GM21576 (cell line): ENCODE data around the gene CAPN5.

Experiments
- ATAC-seq: cut with Tn5 transposase; IDR thresholded peaks from one replicate; pipeline ENCODE4 v1.9.1; 2021; ENCODE audit warnings: mild to moderate bottlenecking, moderate library complexity; ENCODE audit not compliant: unreplicated experiment

Gene CAPN5

GRCh38 chr11:77113382-77114088 lies 46.8 kb downstream of the CAPN5 start:
- no peak for ATAC-seq

DNA sequence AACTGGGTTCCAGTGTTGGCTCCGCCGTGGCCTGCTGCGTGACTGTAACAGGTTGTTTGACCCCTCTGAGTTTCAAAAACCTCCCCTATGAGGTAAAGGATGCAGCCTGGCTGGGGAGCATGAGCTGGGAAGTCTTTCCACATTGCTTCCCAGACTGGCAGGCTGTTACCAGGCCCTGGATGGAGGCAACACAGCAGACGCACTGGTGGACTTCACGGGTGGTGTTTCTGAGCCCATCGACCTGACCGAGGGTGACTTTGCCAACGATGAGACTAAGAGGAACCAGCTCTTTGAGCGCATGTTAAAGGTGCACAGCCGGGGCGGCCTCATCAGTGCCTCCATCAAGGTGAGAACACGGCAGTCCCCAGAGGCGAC lies 47.3 kb downstream of the CAPN5 start:
- ATAC-seq = no peak

GRCh38 chr11:77115181-77115611 lies 48.4 kb downstream of the CAPN5 start:
- no peak for ATAC-seq

GRCh38 chr11:77115956-77116355 lies 49.2 kb downstream of the CAPN5 start:
- no peak for ATAC-seq

- ATAC-seq = no peak
Observed at GRCh38 chr11:77117492-77117891, 50.7 kb downstream of the CAPN5 start.

DNA sequence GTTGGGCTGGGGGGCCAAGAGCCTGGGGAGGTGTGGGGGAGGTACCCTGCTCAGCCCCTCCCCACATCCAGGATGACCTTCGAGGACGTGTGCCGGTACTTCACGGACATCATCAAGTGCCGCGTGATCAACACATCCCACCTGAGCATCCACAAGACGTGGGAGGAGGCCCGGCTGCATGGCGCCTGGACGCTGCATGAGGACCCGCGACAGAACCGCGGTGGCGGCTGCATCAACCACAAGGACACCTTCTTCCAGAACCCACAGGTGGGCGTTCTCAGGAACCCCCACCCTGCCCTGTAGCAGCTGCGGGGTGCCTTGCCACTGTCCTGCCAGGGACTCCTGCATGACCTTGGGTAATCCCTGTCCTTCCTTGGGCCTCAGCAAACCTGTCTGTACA lies 51.3 kb downstream of the CAPN5 start:
- ATAC-seq = no peak

DNA sequence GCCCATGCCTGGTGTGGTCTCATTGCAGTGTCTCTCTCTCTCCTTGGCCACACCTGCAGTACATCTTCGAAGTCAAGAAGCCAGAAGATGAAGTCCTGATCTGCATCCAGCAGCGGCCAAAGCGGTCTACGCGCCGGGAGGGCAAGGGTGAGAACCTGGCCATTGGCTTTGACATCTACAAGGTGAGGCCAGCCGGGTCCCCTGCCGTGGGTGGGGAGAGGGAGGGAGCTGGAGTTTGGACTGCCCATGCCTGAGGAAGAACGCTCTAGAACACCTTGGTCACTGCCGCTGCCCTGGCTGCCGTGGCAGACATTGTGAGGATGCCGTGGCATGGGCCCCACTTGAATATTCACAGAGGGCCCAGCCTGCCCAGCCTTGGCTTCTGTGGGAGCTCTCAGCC lies 52.2 kb downstream of the CAPN5 start:
- no peak for ATAC-seq

GRCh38 chr11:77119531-77119936 lies 52.8 kb downstream of the CAPN5 start:
- no peak for ATAC-seq

DNA sequence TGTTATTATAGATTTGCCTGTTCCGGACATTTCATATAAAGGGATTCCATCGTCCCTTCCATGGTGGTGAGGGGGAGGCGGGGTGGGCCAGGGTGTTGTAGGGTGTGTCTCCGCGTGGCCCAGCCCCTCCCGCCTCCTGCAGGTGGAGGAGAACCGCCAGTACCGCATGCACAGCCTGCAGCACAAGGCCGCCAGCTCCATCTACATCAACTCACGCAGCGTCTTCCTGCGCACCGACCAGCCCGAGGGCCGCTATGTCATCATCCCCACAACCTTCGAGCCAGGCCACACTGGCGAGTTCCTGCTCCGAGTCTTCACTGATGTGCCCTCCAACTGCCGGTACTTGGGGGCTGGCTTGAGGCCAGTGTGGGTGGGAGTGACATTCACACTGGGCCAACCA lies 53.8 kb downstream of the CAPN5 start:
- no peak for ATAC-seq

DNA sequence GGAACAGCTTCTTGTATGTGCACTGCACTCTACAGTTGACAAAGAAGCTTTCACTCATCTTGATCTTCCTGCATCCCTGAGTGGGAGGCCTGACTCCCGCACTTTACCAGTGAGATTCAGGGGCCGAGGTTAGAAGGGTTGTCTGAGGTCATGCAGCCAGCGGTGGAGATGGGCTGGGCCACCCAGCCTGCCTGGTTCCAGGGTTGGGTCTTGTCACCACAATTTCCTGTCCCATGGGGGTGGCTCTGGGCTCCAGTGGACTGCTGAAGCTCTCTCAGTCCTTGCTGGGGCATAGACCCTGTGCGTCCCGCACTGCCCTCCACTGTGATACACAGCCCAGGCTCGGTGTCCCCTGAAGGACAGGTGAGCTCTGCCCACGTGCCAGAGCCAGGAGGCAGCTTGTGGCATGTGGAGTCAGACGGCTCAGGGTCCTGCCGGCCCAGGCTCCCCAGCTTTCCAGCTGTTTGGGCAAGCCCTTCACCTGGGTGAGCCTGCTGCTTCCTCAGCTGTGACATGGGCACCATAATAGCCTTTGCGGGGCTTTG lies 54.4 kb downstream of the CAPN5 start:
- no peak for ATAC-seq

DNA sequence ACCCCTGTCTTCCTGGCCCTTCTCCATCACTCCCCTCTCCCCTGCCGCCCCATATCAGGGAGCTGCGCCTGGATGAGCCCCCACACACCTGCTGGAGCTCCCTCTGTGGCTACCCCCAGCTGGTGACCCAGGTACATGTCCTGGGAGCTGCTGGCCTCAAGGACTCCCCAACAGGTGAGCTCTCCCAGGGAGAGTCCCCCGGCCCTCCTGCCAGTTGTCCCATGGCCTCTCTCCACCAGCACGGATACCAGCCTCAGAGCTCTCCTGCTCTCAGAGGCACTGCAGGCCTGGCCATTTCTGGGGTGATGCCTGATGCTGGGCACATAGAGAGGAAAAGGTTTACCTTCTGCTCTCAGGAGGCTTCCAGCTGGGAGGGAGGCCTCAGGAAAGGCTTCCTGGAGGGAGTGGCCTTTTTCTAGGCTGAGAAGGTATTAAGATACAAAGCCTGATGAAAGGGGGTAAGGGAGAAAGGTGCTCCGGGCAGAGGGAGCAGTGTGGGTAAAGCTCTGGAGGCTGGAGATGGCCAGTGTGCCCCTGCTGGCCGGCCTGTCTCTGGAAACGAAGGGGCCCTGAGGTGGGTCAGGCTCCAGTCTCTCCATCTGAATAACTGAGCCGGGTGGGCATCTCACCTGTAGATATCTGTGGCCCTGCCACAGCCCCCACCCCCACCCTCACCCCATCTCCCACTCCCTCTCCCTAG lies 55.3 kb downstream of the CAPN5 start:
- no peak for ATAC-seq

- no peak for ATAC-seq
Observed at GRCh38 chr11:77122576-77123212, 55.9 kb downstream of the CAPN5 start.

- no peak for ATAC-seq
Observed at GRCh38 chr11:77123591-77123990, 56.8 kb downstream of the CAPN5 start.

DNA sequence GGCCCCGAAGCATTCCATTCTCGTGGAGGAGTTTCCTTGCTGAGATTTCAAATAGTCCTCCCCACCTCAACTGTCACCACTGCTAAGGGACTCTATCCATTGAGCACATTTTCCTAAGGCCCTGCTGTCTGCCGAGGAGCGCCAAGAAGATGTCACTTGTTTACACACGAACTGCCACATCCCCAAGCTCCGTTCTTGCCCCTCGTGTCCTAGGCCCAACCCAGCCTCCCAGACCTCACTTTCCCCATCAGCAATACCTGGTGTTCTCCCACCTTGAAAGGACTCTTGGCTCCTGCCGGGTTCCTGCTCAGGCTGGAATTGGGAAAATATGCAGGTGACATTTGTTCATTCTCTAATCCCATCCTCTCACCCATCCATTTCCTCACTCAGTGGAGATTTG lies 57.3 kb downstream of the CAPN5 start:
- ATAC-seq = no peak

DNA sequence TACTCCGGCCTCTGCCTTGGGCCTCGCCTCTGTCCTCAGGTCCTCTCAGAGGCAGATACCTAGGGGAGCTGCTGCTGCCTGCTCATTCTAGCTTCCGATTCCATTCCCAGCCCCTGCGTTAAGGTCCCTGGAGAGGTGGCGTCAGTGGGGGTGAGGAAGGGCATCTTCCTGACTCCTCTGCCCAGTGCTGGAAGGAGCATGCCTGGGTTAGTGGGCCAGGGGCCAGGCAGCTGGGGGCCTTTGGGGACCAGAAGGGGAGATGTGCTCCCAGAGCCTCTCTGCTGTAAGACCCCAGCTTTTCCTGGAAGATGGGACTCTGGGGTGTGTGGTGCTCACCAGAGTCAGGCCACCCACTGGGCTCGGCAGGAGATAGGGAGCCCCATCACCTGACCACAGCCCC lies 57.7 kb downstream of the CAPN5 start:
- no peak for ATAC-seq

GRCh38 chr11:77125191-77125590 lies 58.4 kb downstream of the CAPN5 start:
- ATAC-seq = no peak

- ATAC-seq = no peak
Observed at GRCh38 chr11:77125695-77126094, 58.9 kb downstream of the CAPN5 start.

- ATAC-seq = no peak
Observed at GRCh38 chr11:77126156-77126775, 59.5 kb downstream of the CAPN5 start.

DNA sequence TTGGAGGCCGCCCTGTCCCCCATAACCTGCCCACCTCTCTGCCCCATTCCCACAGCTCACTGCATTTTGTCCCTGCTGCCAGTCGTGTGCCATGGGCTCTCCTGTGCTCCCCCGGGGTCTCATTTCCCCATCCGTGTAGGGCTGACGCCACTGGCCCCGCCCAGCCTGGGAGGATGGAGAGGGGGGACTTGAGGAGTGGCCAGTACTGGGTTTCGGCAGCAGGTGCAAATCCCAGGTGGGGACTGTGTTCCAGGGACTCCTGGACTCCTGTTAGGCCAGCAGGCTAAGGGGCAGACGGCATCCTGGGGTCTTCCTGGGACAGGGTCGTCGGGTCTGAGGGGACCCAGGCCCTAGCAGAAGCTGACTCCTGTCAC lies 60.1 kb downstream of the CAPN5 start:
- no peak for ATAC-seq

DNA sequence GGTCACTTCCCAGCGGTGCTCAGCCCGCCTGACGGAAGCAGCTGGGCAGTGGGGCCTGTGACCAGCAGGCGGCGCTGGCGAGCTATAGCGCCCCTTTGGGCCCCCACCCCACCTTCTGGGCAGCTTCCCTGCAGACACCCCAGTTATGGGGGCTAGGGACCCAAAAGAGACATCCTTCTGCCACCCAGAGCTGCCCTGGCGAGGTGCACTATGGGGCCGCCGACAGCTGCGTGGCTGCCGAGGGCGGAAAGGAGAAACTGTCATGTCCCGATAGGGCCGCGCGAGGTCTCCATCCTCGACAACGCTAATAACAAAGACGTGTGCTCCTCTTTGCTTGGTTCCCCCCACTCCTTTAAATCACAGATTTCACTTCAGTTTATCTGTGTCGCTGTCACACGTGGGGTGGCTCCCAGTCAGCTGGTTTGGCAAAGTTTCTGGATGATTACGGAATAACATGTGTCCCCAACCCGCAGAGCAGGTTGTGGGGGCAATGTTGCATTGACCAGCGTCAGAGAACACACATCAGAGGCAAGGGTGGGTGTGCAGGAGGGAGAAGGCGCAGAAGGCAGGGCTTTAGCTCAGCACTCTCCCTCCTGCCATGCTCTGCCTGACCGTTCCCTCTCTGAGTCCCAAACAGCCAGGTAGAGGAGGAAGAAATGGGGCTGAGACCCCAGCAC lies 60.6 kb downstream of the CAPN5 start:
- no peak for ATAC-seq
